ENCODE measurements around the gene HLA-DOB. TPM values are rescaled to one million over a fixed set of nuclear protein-coding genes. Genes with fewer than 3 reads are reported as not detected.
A peak's percentile ranks its signal among the peaks of the same experiment; 100 is the strongest.

The HLA-DOB gene
- total RNA-seq, 3 donors from 2014 or later (not counting 1 experiment from before 2014, with no cell fraction given): 4.2 to 13.7 (median 10.4) TPM

GRCh38 chr6:32844839-32845383, 28.1 kb upstream of the HLA-DOB start:
- DNase-seq: peak in 1 of 2 donors; percentile 67
- no peaks in the 10 kb centered on the region for H3K9me3 Mint-ChIP-seq
- Histone ChIP-seq H3K27ac (ENCODE audit: low read length) (peak overlapping the region; percentile 99), H3K36me3 (ENCODE audit: control insufficient read depth, insufficient read depth, low read length) (peaks cover 76% of the 10 kb centered on the region), H3K4me1 (ENCODE audit: control insufficient read depth, insufficient read depth, low read length) (peaks cover 76% of the 10 kb centered on the region), H3K4me3 (ENCODE audit: low read length) (peak overlapping the region; percentile 97), H3K9me3 (ENCODE audit: control insufficient read depth, insufficient read depth, low read length) (no peaks in the 10 kb centered on the region), H3K27me3 (ENCODE audit: control insufficient read depth, insufficient read depth, low read length) (no peaks in the 10 kb centered on the region)
- no peaks in the 10 kb centered on the region for H3K27me3 Mint-ChIP-seq (ENCODE audit: low read depth in 2 of 2)
- H3K4me1 Mint-ChIP-seq: peaks cover 92 to 96% of the 10 kb centered on the region in 2 donors
- WGBS (ENCODE audit: insufficient coverage): 0% methylated on average over 19 of the region's 19 CpGs
- ATAC-seq: peak; percentile 4 to 30 (median 6)
- H3K27ac Mint-ChIP-seq: peak overlapping the region; percentile 96 to 100
- intact Hi-C loops (cut with micrococcal nuclease): loop anchor here (1.0 to 5.0 kb wide), 3 partner anchors 9 to 648 kb away; partner anchors contain the start of gene PSMB9
- H3K36me3 Mint-ChIP-seq: peaks cover 49% of the 10 kb centered on the region
- TF ChIP-seq CTCF (IDR thresholded peaks at IDR 0.05): no peak
- peak overlapping the region; percentile 100 for H3K4me3 Mint-ChIP-seq

GRCh38 chr6:32843979-32844838, 27.4 kb upstream of the HLA-DOB start, which contains the start of gene PSMB8:
PSMB8 (minus strand) TSS chr6:32844047; CDS start chr6:32843996, 51 bp downstream.
- Histone ChIP-seq H3K9me3 (ENCODE audit: control insufficient read depth, insufficient read depth, low read length) (no peaks in the 10 kb centered on the region), H3K4me1 (ENCODE audit: control insufficient read depth, insufficient read depth, low read length) (peaks cover 72% of the 10 kb centered on the region), H3K27me3 (ENCODE audit: control insufficient read depth, insufficient read depth, low read length) (no peaks in the 10 kb centered on the region), H3K4me3 (ENCODE audit: low read length) (peak within 1 kb of the TSS; percentile 97), H3K36me3 (ENCODE audit: control insufficient read depth, insufficient read depth, low read length) (peaks cover 71% of the 10 kb centered on the region), H3K27ac (ENCODE audit: low read length) (peak within 1 kb of the TSS; percentile 99)
- under 1% methylated on average over 40 of the region's 40 CpGs for WGBS (ENCODE audit: insufficient coverage)
- Mint-ChIP-seq H3K4me1 (peaks cover 90 to 97% of the 10 kb centered on the region in 2 donors), H3K9me3 (no peaks in the 10 kb centered on the region), H3K27ac (peak within 1 kb of the TSS; percentile 96 to 100), H3K27me3 (ENCODE audit: low read depth in 2 of 2) (no peaks in the 10 kb centered on the region), H3K36me3 (peaks cover 47% of the 10 kb centered on the region), H3K4me3 (peak within 1 kb of the TSS; percentile 100)
- intact Hi-C loops (cut with micrococcal nuclease): loop anchor here (1.0 to 5.0 kb wide), 3 partner anchors 10 to 647 kb away; partner anchors contain the start of gene PSMB9
- ATAC-seq (peak; percentile 81 to 93 (median 85)), DNase-seq (peak; percentile 98 to 99)
- no peak for TF ChIP-seq CTCF (IDR thresholded peaks at IDR 0.05)

- ATAC-seq (no peak), DNase-seq (peak in 1 of 2 donors; percentile 44)
- Mint-ChIP-seq H3K36me3 (peaks cover 40% of the 10 kb centered on the region), H3K4me3 (peak overlapping the region; percentile 100), H3K4me1 (peaks cover 82 to 89% of the 10 kb centered on the region in 2 donors), H3K27me3 (ENCODE audit: low read depth in 2 of 2) (no peaks in the 10 kb centered on the region), H3K27ac (peak overlapping the region; percentile 96 to 100), H3K9me3 (no peaks in the 10 kb centered on the region)
- Histone ChIP-seq H3K27ac (ENCODE audit: low read length) (peak overlapping the region; percentile 99), H3K36me3 (ENCODE audit: control insufficient read depth, insufficient read depth, low read length) (peaks cover 64% of the 10 kb centered on the region), H3K9me3 (ENCODE audit: control insufficient read depth, insufficient read depth, low read length) (no peaks in the 10 kb centered on the region), H3K27me3 (ENCODE audit: control insufficient read depth, insufficient read depth, low read length) (no peaks in the 10 kb centered on the region), H3K4me3 (ENCODE audit: low read length) (peak overlapping the region; percentile 97), H3K4me1 (ENCODE audit: control insufficient read depth, insufficient read depth, low read length) (peaks cover 70% of the 10 kb centered on the region)
- intact Hi-C loops (cut with micrococcal nuclease): loop anchor here (5.0 kb wide), 1 partner anchor 646 kb away; no protein-coding TSS in a partner anchor
- 1% methylated on average over 28 of the region's 28 CpGs for whole genome bisulfite sequencing (ENCODE audit: insufficient coverage)
- no peak for TF ChIP-seq CTCF (IDR thresholded peaks at IDR 0.05)
These were observed 26.7 kb upstream of the HLA-DOB start for GRCh38 chr6:32843331-32843978.
